ENCODE measurements around the gene SRP14.
"Not testable (repeated sequence)": the region's sequence is repeated elsewhere in the genome, so short reads cannot be mapped to it uniquely, and the experiment has no call there.

Gene SRP14

DNA sequence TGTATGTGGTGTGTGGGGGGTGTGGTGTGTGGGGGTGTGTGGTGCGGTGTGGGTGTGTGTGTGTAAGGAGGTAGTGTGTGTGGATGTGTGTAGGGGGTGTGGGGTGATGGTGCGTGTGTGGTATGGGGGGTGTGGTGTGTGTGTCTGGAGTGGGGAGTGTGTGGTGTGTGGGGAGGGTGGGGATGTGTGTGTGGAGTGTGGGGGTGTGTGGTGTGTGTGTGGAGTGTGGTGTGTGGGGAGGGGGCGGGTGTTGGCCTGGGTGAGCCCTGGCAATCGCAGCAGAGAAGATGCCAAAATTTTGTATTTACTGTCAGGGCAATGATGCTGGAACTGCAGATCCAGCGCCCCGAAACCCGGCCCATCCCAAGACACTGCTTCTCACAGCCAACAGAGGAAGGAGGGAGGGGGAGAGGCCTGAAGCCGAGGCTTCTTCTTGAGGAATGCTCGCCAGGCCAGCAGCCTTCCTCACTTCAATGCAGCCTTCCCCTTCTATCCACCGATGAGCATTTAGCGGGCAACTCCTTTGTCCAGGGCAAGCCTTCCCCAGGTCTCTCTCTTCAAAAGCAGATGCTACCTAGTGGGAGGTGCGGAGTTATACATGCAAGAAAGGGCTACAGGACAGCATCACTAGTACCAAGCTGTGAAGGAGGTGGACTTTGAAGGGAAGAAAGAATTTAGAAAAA is 11.9 kb upstream of the SRP14 start:
- DNase-seq (ENCODE audit: low spot score), result no peak

DNA sequence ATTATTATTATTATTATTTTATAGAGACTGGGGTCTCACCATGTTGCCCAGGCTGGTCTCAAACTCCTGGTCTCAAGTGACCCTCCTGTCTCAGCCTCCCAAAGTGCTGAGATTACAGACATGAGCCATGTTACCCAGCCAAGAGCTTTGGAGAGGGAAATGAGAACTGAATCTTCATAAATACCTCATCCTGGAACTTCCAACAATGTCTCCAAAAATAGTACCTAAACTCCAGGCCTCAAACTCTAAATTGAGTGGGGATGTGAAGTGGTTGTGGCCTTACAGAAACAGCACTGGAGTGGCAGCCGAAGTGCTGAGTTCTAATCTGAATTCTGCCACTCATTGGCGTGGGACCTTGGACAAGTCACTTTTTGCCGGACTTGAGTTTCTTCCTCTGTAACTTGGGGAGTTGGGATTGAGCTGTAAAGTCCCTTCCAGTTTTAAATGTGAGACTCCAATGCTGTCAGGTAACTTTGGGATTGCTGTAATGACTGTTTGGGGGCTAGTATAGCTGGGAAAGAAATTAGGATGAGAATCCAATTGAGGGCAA is 10.0 kb upstream of the SRP14 start:
- no peak for DNase-seq (ENCODE audit: low spot score)

GRCh38 chr15:40048211-40048792 is 9.3 kb upstream of the SRP14 start:
- DNase-seq (ENCODE audit: low spot score), result no peak

GRCh38 chr15:40047415-40048210 is 8.6 kb upstream of the SRP14 start:
- no peak for DNase-seq (ENCODE audit: low spot score)

- no peak for DNase-seq (ENCODE audit: low spot score)
Measured at GRCh38 chr15:40046721-40047414, 7.9 kb upstream of the SRP14 start.

DNA sequence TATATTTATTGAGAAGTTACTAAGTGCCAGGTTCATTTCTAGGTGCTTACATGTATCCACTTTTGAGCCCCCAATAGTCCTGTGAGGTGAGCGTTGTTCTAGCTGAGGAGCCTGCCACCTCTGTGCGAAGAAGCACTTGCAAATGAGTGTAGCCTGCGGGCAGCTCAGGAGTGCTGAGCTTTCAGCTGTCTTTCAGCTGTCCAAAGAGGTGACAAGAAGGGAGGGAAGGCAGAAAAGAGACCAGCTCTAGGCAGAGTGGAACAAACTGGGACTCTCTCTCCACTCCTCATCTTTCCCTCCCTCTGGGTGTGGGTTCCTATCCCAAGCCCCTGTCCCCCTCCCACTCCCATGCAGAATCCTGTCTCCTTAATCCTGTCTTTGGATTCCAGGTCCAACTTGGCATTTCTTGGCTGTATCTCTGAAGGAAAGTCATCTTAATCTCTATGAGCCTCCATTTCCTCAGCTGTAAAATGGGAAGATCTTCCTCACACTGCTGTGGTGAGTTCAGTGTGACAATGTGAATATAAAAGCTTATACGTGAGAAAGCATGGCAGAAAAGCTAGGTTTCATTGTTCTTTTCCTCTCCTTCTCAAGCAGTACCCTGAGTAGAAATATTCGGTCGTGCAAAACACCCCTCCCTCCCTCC is 6.7 kb upstream of the SRP14 start:
- DNase-seq (ENCODE audit: low spot score), result no peak

- peak; percentile 84 for DNase-seq (ENCODE audit: low spot score)
Measured at GRCh38 chr15:40044717-40045571, 6.0 kb upstream of the SRP14 start.

DNA sequence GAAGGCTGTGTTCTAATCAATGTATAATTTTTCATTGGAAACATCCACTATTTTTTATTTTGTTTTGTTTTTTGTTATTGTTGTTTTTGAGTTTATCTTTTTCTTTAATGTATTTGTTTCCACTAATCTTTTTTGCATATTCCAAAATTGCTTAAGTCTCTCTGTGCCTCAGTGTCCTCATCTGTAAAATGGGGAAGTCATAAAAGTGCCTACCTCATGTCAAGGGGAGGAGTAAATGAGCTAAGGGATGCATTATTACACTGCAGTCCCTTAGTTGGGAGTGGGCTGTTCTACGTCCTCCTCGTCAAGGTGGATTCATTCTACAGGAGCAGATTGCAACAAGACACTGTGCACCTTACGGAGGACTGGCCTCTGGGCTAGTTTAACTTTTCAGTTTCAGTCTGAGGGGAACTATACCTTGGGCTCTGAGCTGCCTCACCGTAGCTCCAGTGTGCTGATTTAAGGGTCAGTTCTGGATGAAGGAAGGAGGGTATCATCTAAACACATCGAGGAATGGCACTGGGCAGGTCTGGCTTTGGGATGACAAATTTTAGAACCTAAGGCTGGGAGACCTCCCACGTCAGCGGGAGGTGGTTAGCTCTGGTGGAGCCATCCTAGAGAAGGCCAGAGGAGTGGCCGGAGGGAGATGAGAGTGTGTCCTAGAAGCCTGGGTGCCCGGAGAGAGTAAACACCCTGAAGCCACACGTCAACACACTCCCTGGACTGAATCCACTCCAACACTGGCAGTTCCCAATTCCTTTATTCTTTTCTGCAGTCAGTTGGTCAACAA is 5.1 kb upstream of the SRP14 start:
- DNase-seq (ENCODE audit: low spot score), result no peak

DNA sequence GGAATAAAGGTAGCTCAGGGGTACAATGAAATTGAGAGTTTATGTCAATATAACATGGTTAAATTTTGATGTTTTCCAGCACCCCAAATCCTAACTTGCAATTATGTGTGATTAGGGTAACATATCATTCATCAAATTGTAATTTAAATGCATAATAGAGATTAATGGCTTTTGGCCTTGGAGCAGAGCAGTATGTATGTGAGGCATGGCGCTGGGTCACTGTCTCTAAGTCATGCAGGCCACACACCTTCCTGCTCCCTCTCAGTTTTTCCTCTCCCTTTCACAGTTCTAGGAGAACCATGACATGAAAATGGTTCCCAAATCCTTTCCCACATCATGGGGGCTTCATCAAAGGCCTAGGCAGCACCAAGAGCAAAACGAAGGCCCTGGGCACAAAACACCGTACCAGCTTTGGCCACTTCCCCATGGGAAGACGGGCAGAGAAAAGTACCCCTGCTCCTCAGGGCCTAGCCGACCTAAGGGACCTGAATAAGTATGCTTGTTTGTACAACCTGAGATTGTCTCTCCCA is 3.9 kb upstream of the SRP14 start:
- DNase-seq (ENCODE audit: low spot score), result no peak

DNA sequence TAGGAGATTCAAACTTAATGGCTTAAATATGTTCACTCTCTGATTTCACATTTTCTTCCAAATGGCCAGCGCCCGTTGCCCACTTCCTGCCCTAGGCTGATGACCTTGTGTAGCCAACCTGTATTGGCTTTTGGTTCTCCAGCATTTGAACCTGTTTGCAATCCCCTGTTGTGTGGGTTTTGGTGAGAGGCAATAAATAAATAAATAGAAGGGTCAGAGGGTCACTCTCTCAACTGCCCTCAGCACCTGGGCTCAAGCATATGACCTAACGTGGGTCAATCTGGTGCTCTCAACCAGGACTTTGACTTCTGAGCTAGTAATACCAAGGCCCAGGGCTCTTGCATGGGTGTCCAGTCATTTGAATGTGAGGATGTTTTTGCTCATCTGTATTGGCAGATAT is 1.8 kb upstream of the SRP14 start:
- no peak for DNase-seq (ENCODE audit: low spot score)

DNA sequence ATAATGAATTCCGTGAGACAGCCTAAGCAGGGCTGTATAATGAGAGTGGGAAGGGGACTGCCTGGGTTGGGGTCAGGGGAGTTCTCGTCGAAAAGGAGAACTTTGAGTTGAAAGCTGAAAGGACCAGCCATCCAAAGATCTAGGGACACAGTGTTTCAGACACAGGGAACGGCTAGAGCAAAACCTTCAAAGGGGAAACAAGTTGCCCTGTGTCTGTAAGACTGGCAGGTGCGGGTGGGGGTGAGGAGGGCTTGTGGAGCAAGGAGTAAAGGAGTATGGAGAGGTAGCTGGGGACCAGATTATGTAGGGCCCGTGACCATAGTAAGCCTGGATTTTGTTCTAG is 1.3 kb upstream of the SRP14 start:
- DNase-seq (ENCODE audit: low spot score), result no peak

GRCh38 chr15:40038275-40038637 is 725 bp downstream of the SRP14 start:
- peak; percentile 24 for DNase-seq (ENCODE audit: low spot score)

DNA sequence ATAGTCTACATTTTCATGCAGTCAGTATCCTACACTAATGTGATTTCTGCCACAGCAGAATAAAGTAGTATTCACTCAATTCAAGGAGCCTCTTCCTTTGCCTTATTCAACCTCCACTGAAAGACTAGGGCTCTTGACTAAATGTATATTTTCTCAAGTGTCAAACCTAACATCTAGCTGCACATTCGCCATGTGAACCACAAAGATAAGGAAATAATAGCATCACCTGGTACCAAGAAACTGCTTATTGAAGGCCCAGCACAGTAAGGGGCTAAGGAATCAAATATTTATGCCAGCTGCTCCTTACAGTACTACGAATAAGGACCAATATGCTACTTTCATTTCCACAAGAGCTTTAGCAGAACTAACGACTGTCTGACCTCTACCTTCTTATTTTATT is 1.3 kb downstream of the SRP14 start:
- no peak for DNase-seq (ENCODE audit: low spot score)

DNA sequence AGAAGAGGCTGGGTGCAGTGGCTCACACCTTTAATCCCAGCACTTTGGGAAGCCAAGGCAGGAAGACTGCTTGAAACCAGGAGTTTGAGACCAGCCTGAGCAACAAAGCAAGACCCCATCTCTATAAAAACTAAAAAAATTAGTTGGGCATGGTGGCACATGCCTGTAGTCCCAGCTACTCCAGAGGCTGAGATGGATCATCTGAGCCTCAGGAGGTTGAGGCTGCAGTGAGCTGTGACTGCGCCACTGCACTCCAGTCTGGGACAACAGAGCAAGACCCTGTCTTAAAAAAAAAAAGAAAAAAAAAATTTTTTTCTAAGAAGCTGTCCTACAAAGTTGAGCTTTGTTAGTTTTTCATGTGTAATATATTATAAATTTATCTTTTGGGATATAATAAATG is 3.8 kb downstream of the SRP14 start:
- DNase-seq (ENCODE audit: low spot score), result not testable (repeated sequence)

DNA sequence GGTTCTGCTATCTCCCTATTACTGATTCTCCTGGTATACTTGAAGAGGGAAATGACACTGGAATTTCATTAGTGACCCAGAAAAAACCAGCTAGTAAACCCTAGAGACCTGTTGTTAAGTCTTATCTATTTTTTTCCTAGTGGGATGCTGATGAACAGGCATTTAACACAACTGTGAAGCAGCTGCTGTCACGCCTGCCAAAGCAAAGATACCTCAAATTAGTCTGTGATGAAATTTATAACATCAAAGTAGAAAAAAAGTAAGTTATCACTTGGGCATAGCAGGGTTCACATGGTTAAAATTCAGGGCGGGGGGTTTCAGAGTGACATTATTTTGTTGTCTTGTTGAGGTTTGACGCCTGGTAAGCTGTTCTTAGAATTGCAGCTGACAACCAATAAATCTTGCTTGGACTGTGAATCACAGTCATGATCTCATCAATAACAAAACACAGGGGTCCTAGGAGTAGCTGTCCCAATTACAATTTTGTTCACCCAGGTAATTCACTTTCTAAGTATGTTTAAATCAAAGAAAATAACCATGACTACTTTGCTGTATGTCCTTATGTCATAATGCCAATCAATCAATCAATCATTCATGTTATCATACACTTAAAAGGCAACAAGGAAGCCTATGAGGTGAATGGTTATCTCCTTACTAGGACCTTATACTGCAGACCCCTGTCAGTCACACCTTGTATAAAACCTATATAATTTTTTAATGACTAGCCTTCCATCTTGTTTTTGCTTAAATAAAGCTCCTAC is 4.6 kb downstream of the SRP14 start:
- no peak for DNase-seq (ENCODE audit: low spot score)

GRCh38 chr15:40032125-40032839 is 6.7 kb downstream of the SRP14 start:
- no peak for DNase-seq (ENCODE audit: low spot score)

GRCh38 chr15:40031300-40031699 is 7.7 kb downstream of the SRP14 start:
- DNase-seq (ENCODE audit: low spot score), result no peak
